Ovary (tissue), 3 donors: ENCODE data around the gene ZNF718.
"Not testable (repeated sequence)": the region's sequence is repeated elsewhere in the genome, so short reads cannot be mapped to it uniquely, and the experiment has no call there.

Experiments
- POLR2A ChIP-seq: fragments of 450-650 bp; IDR thresholded peaks from one replicate; pipeline ENCODE4 v1.6.1; 2017; ENCODE audit warnings: antibody characterized with exemption, mild to moderate bottlenecking, moderate library complexity
- TF ChIP-seq, protein P1 (sequence below), 3 donors: fragments of 450-650 bp in 2 of 3; fragments of 200-600 bp in 1 of 3; IDR thresholded peaks; one replicate each; pipeline versions ENCODE4 v1.5.1 to v1.8.0; 2016 to 2022; ENCODE audit warnings: antibody characterized with exemption in 3 of 3, mild to moderate bottlenecking in 1 of 3
- donor health status: DM: no; HTN: no; CAD: no.

DNA sequence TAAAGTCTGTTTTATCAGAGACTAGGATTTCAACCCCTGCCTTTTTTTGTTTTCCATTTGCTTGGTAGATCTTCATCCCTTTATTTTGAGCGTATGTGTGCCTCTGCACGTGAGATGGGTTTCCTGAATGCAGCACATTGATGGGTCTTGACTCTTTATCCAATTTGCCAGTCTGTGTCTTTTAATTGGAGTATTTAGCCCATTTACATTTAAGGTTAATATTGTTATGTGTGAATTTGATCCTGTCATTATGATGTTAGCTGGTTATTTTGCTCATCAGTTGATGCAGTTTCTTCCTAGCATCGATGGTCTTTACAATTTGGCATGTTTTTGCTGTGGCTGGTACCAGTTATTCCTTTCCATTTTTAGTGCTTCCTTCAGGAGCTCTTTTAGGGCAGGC is 45.3 kb downstream of the ZNF718 start:
- TF ChIP-seq, protein P1, sequence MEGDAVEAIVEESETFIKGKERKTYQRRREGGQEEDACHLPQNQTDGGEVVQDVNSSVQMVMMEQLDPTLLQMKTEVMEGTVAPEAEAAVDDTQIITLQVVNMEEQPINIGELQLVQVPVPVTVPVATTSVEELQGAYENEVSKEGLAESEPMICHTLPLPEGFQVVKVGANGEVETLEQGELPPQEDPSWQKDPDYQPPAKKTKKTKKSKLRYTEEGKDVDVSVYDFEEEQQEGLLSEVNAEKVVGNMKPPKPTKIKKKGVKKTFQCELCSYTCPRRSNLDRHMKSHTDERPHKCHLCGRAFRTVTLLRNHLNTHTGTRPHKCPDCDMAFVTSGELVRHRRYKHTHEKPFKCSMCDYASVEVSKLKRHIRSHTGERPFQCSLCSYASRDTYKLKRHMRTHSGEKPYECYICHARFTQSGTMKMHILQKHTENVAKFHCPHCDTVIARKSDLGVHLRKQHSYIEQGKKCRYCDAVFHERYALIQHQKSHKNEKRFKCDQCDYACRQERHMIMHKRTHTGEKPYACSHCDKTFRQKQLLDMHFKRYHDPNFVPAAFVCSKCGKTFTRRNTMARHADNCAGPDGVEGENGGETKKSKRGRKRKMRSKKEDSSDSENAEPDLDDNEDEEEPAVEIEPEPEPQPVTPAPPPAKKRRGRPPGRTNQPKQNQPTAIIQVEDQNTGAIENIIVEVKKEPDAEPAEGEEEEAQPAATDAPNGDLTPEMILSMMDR (IDR thresholded peaks at IDR 0.05), result not testable (repeated sequence)
- TF ChIP-seq POLR2A, result not testable (repeated sequence)
